GM12878 (cell line): ENCODE results near the gene SPAG9. TPM values are rescaled to one million over a fixed set of nuclear protein-coding genes. Genes with fewer than 3 reads are reported as not detected.

ENCODE experiments used
- BRCA1 ChIP-seq: IDR thresholded peaks from 2 replicates; pipeline ENCODE4 v1.6.1; 2011; ENCODE audit warnings: low read depth, low read length, improper control_type of control experiment
- CHD1 ChIP-seq: IDR thresholded peaks from 2 replicates; pipeline ENCODE4 v1.6.1; 2012; ENCODE audit warnings: low read depth, low read length, improper control_type of control experiment
- DPF2 ChIP-seq: fragments of 450-650 bp; IDR thresholded peaks from 2 replicates; pipeline ENCODE4 v1.6.1; 2017; ENCODE audit warnings: mild to moderate bottlenecking
- E4F1 ChIP-seq: fragments of 450-650 bp; IDR thresholded peaks from 2 replicates; pipeline ENCODE4 v1.6.1; 2018; ENCODE audit warnings: borderline replicate concordance, mild to moderate bottlenecking; ENCODE audit not compliant: partially characterized antibody
- EED ChIP-seq: sonication (generic); IDR thresholded peaks from 2 replicates; pipeline ENCODE4 v1.6.1; 2016; ENCODE audit warnings: antibody characterized with exemption, low read depth
- FOS ChIP-seq: IDR thresholded peaks from 3 replicates; pipeline ENCODE4 v1.6.1; 2011; ENCODE audit warnings: borderline replicate concordance; ENCODE audit not compliant: insufficient read length; ENCODE audit errors: extremely low read depth
- HCFC1 ChIP-seq: fragments of 150-350 bp; IDR thresholded peaks from 2 replicates; pipeline ENCODE4 v1.6.1; 2014; ENCODE audit warnings: low read length
- IKZF2 ChIP-seq, 2 experiments: fragments of 450-650 bp; IDR thresholded peaks; 2 replicates each; pipeline ENCODE4 v1.6.1; 2017; ENCODE audit warnings: mild to moderate bottlenecking in 2 of 2, moderate library complexity in 2 of 2
- IRF4 ChIP-seq: IDR thresholded peaks from 2 replicates; pipeline ENCODE4 v1.6.1; 2011; ENCODE audit warnings: low read depth, low read length
- LARP7 ChIP-seq: fragments of 450-650 bp; IDR thresholded peaks from 2 replicates; pipeline ENCODE4 v1.6.1; 2017; ENCODE audit warnings: mild to moderate bottlenecking
- MLLT1 ChIP-seq: fragments of 450-650 bp; IDR thresholded peaks from 2 replicates; pipeline ENCODE4 v1.6.1; 2016; ENCODE audit warnings: mild to moderate bottlenecking
- MTA2 ChIP-seq: fragments of 450-650 bp; IDR thresholded peaks from 2 replicates; pipeline ENCODE4 v1.6.1; 2016; ENCODE audit warnings: low read depth, mild to moderate bottlenecking, moderate library complexity
- NFIC ChIP-seq: IDR thresholded peaks from 2 replicates; pipeline ENCODE4 v1.6.1; 2012; ENCODE audit warnings: low read depth, mild to moderate bottlenecking, inconsistent platforms, low read length, moderate library complexity
- PAX8 ChIP-seq: fragments of 450-650 bp; IDR thresholded peaks from 2 replicates; pipeline ENCODE4 v1.6.1; 2017; ENCODE audit warnings: mild to moderate bottlenecking, moderate library complexity
- RAD21 ChIP-seq: IDR thresholded peaks from 2 replicates; pipeline ENCODE4 v1.6.1; 2011; ENCODE audit warnings: mild to moderate bottlenecking, low read depth, low read length, moderate library complexity; ENCODE audit not compliant: insufficient read depth
- RELB ChIP-seq: fragments of 450-650 bp; IDR thresholded peaks from 2 replicates; pipeline ENCODE4 v1.6.1; 2017; ENCODE audit warnings: low read depth, mild to moderate bottlenecking, moderate library complexity
- SMARCA5 ChIP-seq: fragments of 450-650 bp; IDR thresholded peaks from 2 replicates; pipeline ENCODE4 v1.6.1; 2017; ENCODE audit warnings: mild to moderate bottlenecking
- SMC3 ChIP-seq: IDR thresholded peaks from 2 replicates; pipeline ENCODE4 v1.6.1; 2011; ENCODE audit warnings: low read length, improper control_type of control experiment, borderline replicate concordance
- TARDBP ChIP-seq: IDR thresholded peaks from 2 replicates; pipeline ENCODE4 v1.6.1; 2016; ENCODE audit warnings: borderline replicate concordance
- YY1 ChIP-seq: IDR thresholded peaks from 2 replicates; pipeline ENCODE4 v1.6.1; 2011; ENCODE audit warnings: low read depth, mild to moderate bottlenecking, low read length
- ZNF217 ChIP-seq: fragments of 450-650 bp; IDR thresholded peaks from 2 replicates; pipeline ENCODE4 v1.6.1; 2017; ENCODE audit warnings: antibody characterized with exemption, mild to moderate bottlenecking
- ZNF592 ChIP-seq: fragments of 450-650 bp; IDR thresholded peaks from 2 replicates; pipeline ENCODE4 v1.6.1; 2017; ENCODE audit warnings: mild to moderate bottlenecking, moderate library complexity
- polyA plus RNA-seq, 11 experiments: library from polyadenylated mRNA; depleted of rRNA in 4 of 11; unstranded in 6 of 11; stranded (reverse) in 5 of 11; fragments of >200 nt; fragmentation: Nextera tagmentation in 4 of 11; fragmentation: Illumina TruSeq in 1 of 11; extraction: Ambion mirVana in 4 of 11; extraction: Trizol in 1 of 11; gene quantifications; 1 replicate in 1 of 11; 2 replicates in 10 of 11; pipeline versions ENCODE4 v1.2.1 to v1.2.3, GENCODE V29; 2011 to 2016; ENCODE audit warnings: inconsistent platforms in 2 of 11, missing spikeins in 2 of 11, low read depth in 1 of 11
- total RNA-seq, 4 experiments: library from RNA; depleted of rRNA in 3 of 4; stranded (reverse); fragments of >200 nt in 3 of 4; fragmentation: Illumina TruSeq in 1 of 4; extraction: Trizol in 1 of 4; gene quantifications; 2 replicates each; pipeline versions ENCODE4 v1.2.1 to v1.2.3, GENCODE V29; 2013 to 2021

SPAG9 gene
- total and polyA plus RNA-seq, 10 of the 15 experiments (the other 5 are each of a cell fraction or from before 2014, with no cell fraction given) = 6.6 to 42.0 (median 24.9) TPM

GRCh38 chr17:51121620-51122472, 1.2 kb upstream of the SPAG9 start (continued):
- TF ChIP-seq ZNF592 (no peak), NFIC (peak; percentile 76), BRCA1 (no peak), TARDBP (no peak), EED (peak; percentile 89), MTA2 (peak; percentile 39; the same call in 1 of the 2 replicates), SMC3 (no peak), DPF2 (peak; percentile 66), LARP7 (no peak), ZNF217 (no peak), IRF4 (peak; percentile 51; the same call in 1 of the 2 replicates), PAX8 (no peak), SMARCA5 (no peak), RELB (peak; percentile 90), IKZF2 (IDR thresholded peaks at IDR 0.05) (peak; percentile 90 to 93), MLLT1 (no peak), RAD21 (no peak), FOS (no peak), YY1 (peak; percentile 35; the same call in 1 of the 2 replicates), HCFC1 (no peak), E4F1 (no peak), CHD1 (no peak)
